ENCODE results near the gene TMEM237. TPM values are rescaled to one million over a fixed set of nuclear protein-coding genes. Genes with fewer than 3 reads are reported as not detected.
"Not testable (repeated sequence)": the region's sequence is repeated elsewhere in the genome, so short reads cannot be mapped to it uniquely, and the experiment has no call there.

The TMEM237 gene
- total RNA-seq, result 10 to 100 TPM; 12.6 to 24.5 TPM

DNA sequence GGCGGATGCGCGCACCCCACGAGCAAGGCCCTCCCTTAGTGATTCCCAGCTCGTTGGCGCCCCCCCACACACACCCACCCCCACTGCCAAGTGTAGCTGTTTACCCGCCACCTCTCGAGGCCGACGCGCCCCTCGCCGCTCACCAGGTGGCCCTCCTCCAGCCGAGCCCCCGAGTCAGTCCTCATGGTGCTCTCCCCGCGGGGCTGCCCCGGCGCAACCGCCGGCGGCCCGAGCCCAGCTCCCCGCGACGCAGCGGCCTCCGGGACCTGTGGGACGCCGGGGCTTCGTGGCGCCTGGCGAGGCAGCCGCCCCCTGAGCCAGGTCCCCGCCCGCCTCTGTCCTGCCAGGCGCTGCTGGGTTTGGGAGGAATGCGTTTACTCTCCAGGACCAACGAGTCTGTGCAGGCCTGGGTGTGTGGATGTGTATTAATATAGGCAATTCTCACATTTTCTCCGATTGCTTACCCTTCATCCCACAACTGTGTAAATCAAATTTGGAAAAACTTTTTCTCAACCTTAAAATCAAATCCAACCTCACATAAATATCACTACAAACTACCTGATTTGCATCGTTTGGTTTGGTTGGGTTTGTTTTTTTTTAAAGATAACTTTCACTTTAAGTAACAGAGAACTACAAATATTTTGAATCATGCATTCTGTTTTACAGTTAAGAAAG lies at the start of gene TMEM237:
TSS of gene TMEM237 (minus strand) at position 288 of the 675 bp plus-strand sequence. CDS start at position 185, 103 bp downstream.
- peak; percentile 24 to 47 for ATAC-seq
- Mint-ChIP-seq H3K36me3 (peaks cover under 1 to 7% of the 10 kb centered on the region in 2 donors), H3K27ac (peak within 1 kb of the TSS; percentile 89 to 92), H3K9me3 (no peaks in the 10 kb centered on the region)
- DNase-seq (ENCODE audit: low spot score in 2 of 2), result peak in 1 of 2 donors; percentile 37

DNA sequence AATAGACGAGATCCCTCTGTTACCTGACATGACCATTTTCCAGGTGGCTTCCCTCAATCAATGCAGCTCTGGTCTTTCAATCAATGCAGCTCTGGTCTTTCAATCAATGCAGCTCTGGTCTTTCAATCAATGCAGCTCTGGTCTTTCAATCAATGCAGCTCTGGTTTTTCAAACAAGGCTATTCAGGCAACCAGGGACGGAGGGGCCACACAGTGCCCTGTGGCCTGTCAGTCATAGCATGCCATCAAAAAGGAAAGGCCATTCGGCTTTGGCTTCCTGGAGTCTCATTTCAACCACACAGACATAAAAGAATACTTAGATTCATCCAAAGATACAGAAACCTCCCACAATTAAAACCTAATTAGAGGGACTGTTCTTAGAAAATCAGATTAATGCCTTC lies 41.9 kb upstream of the TMEM237 start:
- H3K36me3 Mint-ChIP-seq, result no peaks in the 10 kb centered on the region

DNA sequence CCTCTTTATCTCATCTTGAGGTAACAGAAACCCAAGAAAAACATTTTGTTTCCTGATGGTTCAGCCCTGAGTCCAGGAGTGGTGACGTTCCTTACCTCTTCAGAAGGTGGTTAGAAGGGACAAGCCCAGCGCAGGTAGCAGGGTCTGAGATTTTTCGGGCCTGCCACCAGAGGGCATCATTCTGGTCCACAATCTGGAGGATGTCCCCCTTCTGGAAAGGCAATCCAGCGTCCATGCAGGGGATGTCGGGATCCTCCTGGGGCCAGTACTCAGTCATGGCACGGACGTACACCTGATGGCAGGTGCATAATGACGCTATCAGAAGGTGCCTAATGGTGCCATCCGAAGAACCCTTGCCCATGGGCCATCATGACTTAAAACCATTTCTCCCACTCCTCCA lies 37.4 kb upstream of the TMEM237 start:
- ATAC-seq, result peak in 1 of 2 donors; percentile 24
- Mint-ChIP-seq H3K36me3 (no peaks in the 10 kb centered on the region), H3K9me3 (no peaks in the 10 kb centered on the region), H3K27ac (no peak overlapping the region)
- DNase-seq (ENCODE audit: low spot score in 2 of 2), result peak in 1 of 2 donors; percentile 25

More for the DNA sequence above, 41.9 kb upstream of the TMEM237 start:
- H3K27ac Mint-ChIP-seq, result no peak overlapping the region
- ATAC-seq, result no peak
- no peak for DNase-seq (ENCODE audit: low spot score in 2 of 2)
- no peaks in the 10 kb centered on the region for H3K9me3 Mint-ChIP-seq

DNA sequence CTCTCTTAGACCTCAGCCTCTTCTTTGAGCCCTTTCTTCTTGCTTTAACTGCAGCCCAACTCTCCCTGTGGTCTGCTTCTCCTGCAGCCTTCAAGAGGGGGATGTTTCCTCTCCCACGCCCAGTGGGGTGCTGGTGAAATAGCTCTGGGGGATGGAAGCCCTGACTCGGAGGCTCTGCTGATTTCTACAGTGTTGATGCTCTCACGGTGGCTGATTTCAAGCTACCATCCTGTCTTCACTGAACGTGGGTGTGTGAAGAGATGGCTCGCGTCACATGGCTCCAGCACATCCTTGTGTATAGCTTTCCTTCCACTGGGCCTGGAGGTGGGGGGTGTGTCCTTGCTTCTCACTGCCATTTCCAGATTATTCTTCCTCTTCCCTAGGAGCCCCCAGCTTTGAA lies 35.1 kb upstream of the TMEM237 start:
- Mint-ChIP-seq H3K27ac (no peak overlapping the region), H3K9me3 (no peaks in the 10 kb centered on the region), H3K36me3 (no peaks in the 10 kb centered on the region)

GRCh38 chr2:201675454-201675853 lies 32.2 kb upstream of the TMEM237 start:
- H3K36me3 Mint-ChIP-seq, result no peaks in the 10 kb centered on the region
- no peak for DNase-seq (ENCODE audit: low spot score in 2 of 2)
- no peak for ATAC-seq
- peaks cover 0 to 4% of the 10 kb centered on the region in 2 donors for H3K9me3 Mint-ChIP-seq
- no peak overlapping the region for H3K27ac Mint-ChIP-seq

More for the DNA sequence above, 35.1 kb upstream of the TMEM237 start:
- no peak for DNase-seq (ENCODE audit: low spot score in 2 of 2)
- no peak for ATAC-seq

- no peaks in the 10 kb centered on the region for H3K36me3 Mint-ChIP-seq
Observed at GRCh38 chr2:201674794-201675193, 31.5 kb upstream of the TMEM237 start.

DNA sequence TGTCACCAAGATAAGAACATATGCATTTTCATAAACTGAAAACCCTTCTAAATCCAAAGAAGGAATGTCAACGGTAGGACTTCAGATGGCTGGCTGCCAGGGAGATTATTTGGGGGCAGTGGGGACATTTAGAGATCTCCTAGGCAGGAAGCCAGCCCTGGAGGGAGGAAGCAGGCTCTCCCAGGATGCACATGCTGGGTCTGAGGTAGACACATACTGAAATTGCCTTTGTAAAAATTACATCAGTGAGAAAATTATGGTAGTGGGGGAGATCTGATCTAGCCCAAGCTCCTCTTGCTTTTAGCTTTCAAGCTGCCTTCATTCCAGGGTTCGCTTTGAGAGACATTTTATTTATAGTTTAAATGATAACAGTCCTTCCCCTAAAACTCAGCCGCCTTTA lies 31.0 kb upstream of the TMEM237 start:
- Mint-ChIP-seq H3K36me3 (no peaks in the 10 kb centered on the region), H3K27ac (no peak overlapping the region), H3K9me3 (peaks cover 0 to 4% of the 10 kb centered on the region in 2 donors)
- DNase-seq (ENCODE audit: low spot score in 2 of 2) (no peak), ATAC-seq (no peak)

More at GRCh38 chr2:201674794-201675193, 31.5 kb upstream of the TMEM237 start:
- no peak for DNase-seq (ENCODE audit: low spot score in 2 of 2)
- H3K27ac Mint-ChIP-seq, result no peak overlapping the region
- no peak for ATAC-seq
- H3K9me3 Mint-ChIP-seq, result peaks cover 0 to 4% of the 10 kb centered on the region in 2 donors

- Mint-ChIP-seq H3K9me3 (peaks cover 0 to 4% of the 10 kb centered on the region in 2 donors), H3K27ac (no peak overlapping the region), H3K36me3 (no peaks in the 10 kb centered on the region)
- ATAC-seq (no peak), DNase-seq (ENCODE audit: low spot score in 2 of 2) (no peak)
Observed at GRCh38 chr2:201673546-201673945, 30.2 kb upstream of the TMEM237 start.

- not testable (repeated sequence) for H3K36me3 Mint-ChIP-seq; H3K27ac Mint-ChIP-seq; ATAC-seq; DNase-seq (ENCODE audit: low spot score in 2 of 2); H3K9me3 Mint-ChIP-seq
Observed at GRCh38 chr2:201671205-201671604, 27.9 kb upstream of the TMEM237 start.

- Mint-ChIP-seq H3K27ac (no peak overlapping the region), H3K9me3 (peaks cover 0 to 4% of the 10 kb centered on the region in 2 donors), H3K36me3 (no peaks in the 10 kb centered on the region)
- ATAC-seq (no peak), DNase-seq (ENCODE audit: low spot score in 2 of 2) (no peak)
Observed at GRCh38 chr2:201669865-201670264, 26.6 kb upstream of the TMEM237 start.

DNA sequence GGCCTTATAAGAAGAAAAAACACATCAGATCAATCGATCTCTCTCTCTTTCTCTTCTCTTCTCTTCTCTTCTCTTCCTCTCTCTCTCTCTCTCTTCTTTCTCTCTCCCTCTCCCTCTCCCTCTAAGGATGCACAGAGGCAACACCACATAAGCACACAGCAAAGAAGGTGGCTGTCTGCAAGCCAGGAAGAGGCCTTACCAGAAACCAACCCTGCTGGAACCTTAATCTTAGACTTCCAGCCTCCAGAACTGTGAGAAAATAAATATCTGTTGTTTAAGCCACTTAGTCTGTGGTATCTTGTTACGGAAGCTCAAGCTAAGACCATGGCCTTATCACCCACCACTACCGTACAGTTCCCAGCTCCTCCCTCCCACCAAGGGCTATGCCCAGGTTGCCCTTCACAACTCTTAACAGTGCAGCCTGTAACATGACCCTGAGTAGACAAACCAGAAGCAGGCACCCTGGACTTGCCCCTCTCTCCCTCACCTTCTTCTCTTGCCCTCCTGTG lies 25.2 kb upstream of the TMEM237 start:
- ATAC-seq (no peak), DNase-seq (ENCODE audit: low spot score in 2 of 2) (no peak)
- Mint-ChIP-seq H3K9me3 (peaks cover 0 to 4% of the 10 kb centered on the region in 2 donors), H3K27ac (peak overlapping the region in 1 of 2 donors; percentile 5), H3K36me3 (no peaks in the 10 kb centered on the region)

GRCh38 chr2:201664334-201664733 lies 21.0 kb upstream of the TMEM237 start:
- no peaks in the 10 kb centered on the region for H3K9me3 Mint-ChIP-seq
- no peak for ATAC-seq
- no peaks in the 10 kb centered on the region for H3K36me3 Mint-ChIP-seq
- no peak for DNase-seq (ENCODE audit: low spot score in 2 of 2)
- no peak overlapping the region for H3K27ac Mint-ChIP-seq

GRCh38 chr2:201661366-201661765 lies 18.1 kb upstream of the TMEM237 start:
- ATAC-seq, result no peak
- Mint-ChIP-seq H3K9me3 (no peaks in the 10 kb centered on the region), H3K36me3 (no peaks in the 10 kb centered on the region), H3K27ac (no peak overlapping the region)
- no peak for DNase-seq (ENCODE audit: low spot score in 2 of 2)

- DNase-seq (ENCODE audit: low spot score in 2 of 2) (no peak), ATAC-seq (no peak)
- no peaks in the 10 kb centered on the region for H3K9me3 Mint-ChIP-seq
- H3K27ac Mint-ChIP-seq, result no peak overlapping the region
- H3K36me3 Mint-ChIP-seq, result no peaks in the 10 kb centered on the region
Observed at GRCh38 chr2:201660293-201660895, 17.1 kb upstream of the TMEM237 start.

DNA sequence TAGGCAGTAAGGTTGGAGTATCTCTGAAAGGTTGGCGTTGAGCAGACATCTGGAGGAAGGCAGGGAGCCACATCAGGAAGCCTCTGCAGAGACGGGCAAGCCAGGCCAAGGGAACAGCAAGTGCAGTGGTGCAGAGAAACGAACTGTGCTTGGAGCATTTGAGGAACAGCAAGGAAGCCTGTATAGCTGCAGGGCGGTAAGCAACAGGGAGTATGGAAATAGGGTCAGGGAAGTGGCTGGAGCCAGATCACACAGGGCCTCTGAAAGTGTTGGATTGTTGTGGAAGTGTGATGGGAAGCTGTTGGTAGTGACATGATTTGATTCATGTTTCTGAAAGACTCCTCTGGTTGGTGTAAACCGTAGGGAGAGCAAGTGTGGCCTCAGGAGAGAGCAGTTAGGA lies 13.4 kb upstream of the TMEM237 start:
- DNase-seq (ENCODE audit: low spot score in 2 of 2) (no peak), ATAC-seq (no peak)
- H3K36me3 Mint-ChIP-seq, result no peaks in the 10 kb centered on the region
- no peak overlapping the region for H3K27ac Mint-ChIP-seq
- H3K9me3 Mint-ChIP-seq, result no peaks in the 10 kb centered on the region

DNA sequence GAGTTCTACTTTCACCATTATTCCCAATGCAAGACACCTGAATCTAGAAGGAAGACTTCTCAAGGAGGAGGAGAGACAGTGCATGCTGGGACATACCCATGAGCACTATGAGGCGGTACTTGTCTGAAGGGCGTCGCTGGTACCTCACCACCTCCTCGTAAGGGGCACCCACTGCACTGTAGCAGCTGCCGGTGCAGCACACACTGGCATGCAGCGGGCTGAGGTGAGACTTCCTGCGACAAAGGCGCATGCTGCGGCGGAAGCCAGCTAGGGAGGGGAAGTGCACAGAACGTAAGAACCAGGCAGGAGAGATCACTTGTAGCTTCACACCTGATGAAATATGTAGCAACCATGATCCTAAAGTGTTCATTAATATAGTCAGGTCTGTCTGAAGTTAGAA lies 12.8 kb upstream of the TMEM237 start:
- DNase-seq (ENCODE audit: low spot score in 2 of 2) (no peak), ATAC-seq (no peak)
- Mint-ChIP-seq H3K9me3 (no peaks in the 10 kb centered on the region), H3K27ac (no peak overlapping the region), H3K36me3 (no peaks in the 10 kb centered on the region)

DNA sequence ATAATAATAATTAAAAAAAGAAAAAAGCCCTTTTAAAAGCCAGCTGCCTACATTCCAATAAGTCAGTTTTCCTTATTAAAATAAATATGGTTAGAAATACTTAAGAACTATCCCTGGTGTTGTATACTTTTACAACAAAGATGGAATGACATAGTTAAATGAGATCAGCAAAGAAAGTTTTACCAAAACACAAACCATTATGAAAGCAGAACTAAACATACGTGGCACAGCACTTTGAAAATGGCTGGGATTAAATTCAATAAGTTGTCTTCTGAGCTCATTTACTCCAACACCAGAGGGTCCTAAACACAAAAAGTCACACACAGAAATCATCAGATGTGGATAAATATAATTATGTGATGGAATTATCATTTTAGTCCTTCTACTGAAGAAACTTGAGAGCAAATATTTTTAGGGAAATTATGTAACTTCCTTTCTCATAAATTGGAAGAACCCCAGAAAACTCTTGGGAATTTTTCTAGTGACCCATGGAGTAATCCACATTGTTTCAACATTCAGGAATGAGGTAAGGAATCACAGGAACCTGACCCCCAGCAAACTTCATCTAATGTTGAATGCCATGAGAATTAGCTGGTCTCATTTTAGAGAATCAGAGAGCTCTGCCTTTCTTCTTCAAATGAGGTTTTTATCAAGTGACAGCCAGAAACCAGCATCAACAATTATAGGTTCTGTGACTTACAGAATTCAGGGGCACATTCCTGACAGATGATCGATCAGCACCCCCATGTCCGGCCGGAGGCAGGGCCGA lies 11.5 kb upstream of the TMEM237 start:
- DNase-seq (ENCODE audit: low spot score in 2 of 2) (no peak), ATAC-seq (no peak)
- no peak overlapping the region for H3K27ac Mint-ChIP-seq
- no peaks in the 10 kb centered on the region for H3K9me3 Mint-ChIP-seq
- H3K36me3 Mint-ChIP-seq, result no peaks in the 10 kb centered on the region

All from activated naive CD4-positive, alpha-beta T cell treated with anti-CD3 and anti-CD28 coated beads, Interleukin-2, amount 50 U/mL, for 72 hours (primary cell).